NCI-H187 (cell line): ENCODE results near the gene C5AR1.
"Not testable (repeated sequence)": the region's sequence is repeated elsewhere in the genome, so short reads cannot be mapped to it uniquely, and the experiment has no call there.

Source experiments
- DNase-seq, 2 experiments: peaks; one replicate each; lab custom pipeline; 2025; lab: John Stamatoyannopoulos, UW

The C5AR1 gene

DNA sequence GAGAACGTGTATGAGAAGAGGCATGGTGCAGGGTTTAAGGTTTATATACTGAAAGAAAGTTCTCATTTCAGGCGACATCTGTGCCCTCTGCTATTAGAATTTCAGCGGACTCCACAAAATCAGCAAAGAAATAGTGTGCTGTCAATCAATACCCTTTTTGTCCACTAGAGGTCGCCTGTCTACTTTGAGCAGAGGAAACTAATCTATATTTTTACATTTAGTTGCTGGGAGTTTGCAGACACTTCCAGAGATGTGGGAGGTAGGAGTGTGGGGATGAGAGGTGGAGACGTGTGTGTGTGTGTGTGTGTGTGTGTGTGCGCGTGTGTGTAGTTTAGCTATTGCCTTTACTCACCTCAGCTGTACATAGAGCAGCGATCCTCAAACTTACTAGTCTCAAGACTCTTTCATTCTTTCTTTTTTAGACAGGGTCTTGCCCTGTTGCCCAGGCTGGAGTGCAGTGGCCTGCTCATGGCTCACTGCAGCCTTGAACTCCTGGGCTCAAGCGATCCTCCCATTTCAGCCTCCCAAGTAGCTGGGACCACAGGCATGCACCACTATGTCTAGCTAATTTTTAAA is 25.2 kb upstream of the C5AR1 start:
- peak in 1 of 2 experiments; percentile 45 for DNase-seq

DNA sequence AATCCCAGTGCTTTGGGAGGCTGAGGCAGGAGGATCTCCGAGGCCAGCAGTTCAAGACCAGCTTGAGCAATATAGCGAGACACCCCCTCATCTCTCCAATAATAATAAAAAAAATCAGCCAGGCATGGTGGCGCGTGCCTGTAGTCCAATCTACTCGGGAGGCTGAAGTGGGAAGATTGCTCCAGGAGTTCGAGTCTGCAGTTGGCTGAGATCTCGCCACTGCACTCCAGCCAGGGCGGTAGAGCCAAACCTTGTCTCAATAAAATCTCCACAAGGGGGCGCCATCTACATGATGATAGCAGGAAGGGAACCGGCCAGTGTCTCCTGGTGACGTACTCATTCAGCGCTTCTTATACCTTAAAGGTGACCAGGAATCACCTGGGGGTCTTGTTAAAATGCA is 13.6 kb upstream of the C5AR1 start:
- DNase-seq, result peak; percentile 45 to 68

DNA sequence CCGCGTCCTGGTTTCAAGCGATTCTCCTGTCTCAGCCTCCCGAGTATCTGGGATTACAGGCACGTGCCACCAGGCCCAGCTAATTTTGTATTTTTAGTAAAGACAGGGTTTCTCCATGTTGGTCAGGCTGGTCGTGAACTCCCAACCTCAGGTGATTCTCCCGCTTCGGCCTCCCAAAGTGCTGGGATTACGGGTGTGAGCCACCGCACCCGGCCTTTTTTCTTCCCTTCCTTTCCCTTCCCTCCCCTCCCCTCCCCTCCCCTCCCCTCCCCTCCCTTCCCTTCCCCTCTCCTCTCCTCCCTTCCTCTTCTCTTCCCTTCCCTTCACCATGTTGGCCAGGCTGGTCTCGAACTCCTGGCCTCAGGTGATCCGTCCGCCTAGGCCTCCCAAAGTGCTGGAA is 8.8 kb upstream of the C5AR1 start:
- not testable (repeated sequence) for DNase-seq

DNA sequence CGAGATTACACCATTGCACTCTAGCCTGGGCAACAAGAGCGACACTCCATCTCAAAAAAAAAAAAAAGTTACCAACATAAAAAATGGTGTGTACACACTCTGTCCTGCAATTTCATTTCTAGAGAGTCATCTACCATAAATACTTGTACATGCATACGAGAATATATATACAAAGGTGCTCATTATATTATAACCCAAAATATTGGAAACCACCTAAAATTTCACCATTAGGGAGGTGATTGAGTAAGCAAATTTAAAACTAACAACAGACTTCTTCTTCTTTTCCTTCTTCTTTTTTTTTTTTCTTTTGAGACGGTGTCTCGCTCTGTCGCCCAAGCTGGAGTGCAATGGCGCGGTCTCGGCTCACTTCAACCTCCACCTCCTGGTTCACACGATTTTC is 7.4 kb upstream of the C5AR1 start:
- no peak for DNase-seq

DNA sequence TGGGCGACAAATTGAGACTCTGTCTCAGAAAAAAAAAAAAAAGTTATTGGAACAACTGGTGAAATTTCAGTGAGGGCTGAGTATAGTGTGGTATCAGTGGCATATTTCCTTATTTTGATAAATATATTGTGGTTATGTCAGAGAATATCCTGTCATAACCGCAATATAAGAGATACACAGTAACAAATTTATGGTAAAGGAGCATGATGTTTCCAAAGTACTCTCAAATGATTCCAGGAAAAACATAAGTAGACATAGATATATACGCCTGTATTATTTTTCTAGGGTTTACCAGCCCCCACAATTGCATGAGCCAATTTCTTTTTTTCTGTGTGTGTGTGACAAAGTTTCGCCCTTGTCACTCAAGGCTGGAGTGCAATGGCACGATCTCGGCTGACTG is 5.7 kb upstream of the C5AR1 start:
- no peak for DNase-seq

DNA sequence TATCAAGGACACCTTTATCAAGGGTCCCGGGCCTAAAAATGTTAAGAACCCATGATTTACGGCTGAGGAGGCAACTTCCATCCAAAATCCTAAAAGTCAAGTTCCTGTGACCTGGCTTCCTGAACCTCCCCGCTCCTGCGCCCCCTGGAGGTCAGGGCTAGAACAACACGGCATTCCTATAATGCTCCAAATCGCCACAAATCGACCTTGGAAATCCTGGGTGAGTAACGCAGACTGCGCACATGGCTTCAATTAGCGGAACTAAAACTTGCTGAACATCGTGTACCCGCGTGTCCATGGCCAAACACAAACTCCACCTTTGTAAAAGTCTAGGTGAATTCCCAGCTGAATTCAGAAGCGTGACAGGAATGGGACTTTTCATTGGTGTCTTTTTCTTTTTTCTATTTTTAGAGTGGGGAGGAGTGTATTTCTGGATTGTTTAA is 4.3 kb upstream of the C5AR1 start:
- DNase-seq, result no peak

DNA sequence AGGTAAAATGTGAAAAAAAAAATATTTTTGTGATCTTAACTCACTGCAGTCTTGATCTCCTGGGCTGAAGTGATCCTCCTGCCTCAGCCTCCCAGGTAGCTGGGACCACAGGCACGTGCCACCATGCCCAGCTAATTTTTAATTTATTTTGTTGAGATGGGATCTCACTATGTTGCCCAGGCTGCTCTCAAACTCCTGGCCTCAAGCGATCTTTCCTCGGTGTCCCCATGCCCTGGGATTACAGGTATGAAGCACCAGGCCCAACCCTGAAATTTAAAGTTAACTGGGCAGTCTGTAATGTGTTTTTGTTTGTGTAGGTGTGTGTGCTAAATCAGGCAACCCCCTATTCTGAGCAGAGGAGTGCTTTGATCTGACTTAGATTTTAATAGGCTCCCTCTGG is 3.4 kb upstream of the C5AR1 start:
- no peak for DNase-seq

DNA sequence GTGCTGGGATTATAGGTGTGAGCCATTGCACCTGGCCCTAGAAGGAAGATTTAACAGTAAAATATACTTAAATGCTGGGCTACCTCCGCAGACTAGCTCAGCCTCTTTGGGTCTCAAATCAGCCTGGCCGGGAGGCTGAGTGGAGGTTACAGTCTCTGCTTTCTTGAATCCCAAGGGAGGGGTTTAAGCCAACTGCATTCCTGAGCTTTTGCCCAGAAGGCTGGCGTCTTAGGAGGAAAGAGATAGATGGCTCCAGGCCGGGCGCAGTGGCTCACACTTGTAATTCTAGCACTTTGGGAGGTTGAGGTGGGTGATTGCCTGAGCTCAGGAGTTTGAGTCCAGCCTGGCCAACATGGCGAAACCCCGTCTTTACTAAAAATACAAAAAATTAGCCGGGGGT is 623 bp upstream of the C5AR1 start:
- DNase-seq, result no peak

DNA sequence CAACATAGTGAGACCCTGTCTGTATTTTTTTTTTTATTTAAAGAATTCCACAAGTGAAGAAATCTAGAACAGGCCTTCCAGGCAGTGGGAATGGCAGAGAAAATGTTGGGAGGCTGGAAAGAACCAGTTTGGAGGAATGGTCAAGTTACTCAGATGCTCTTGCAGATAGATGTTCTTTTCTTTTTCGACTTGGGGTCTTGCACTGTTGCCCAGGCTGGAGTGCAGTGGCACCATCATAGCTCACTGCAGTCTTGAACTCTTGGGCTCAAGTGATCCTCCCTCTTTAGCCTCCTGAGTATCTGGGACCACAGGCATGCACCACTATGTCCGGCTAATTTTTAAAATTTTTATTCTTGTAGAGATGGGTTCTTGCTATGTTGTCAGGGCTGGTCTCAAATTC is 662 bp downstream of the C5AR1 start:
- no peak for DNase-seq

DNA sequence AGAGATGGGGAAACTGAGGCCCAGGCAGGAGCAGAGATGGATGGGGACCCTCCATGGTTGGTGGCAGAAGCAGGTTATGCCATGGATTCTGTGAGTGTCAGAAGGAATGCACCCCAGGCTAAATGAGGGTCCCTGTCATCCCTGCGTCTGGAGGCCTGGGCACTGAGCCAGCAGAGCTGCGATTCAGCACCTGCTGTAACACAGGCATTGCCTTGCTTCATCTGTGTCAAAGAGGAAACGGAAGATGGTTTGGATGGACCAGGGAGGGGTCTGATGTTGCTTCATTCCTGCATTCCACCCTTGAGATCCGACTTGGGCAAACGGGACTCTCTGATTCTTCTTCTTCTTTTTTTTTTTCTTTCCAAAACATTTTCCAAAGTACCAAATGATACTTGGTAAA is 1.2 kb downstream of the C5AR1 start:
- no peak for DNase-seq

DNA sequence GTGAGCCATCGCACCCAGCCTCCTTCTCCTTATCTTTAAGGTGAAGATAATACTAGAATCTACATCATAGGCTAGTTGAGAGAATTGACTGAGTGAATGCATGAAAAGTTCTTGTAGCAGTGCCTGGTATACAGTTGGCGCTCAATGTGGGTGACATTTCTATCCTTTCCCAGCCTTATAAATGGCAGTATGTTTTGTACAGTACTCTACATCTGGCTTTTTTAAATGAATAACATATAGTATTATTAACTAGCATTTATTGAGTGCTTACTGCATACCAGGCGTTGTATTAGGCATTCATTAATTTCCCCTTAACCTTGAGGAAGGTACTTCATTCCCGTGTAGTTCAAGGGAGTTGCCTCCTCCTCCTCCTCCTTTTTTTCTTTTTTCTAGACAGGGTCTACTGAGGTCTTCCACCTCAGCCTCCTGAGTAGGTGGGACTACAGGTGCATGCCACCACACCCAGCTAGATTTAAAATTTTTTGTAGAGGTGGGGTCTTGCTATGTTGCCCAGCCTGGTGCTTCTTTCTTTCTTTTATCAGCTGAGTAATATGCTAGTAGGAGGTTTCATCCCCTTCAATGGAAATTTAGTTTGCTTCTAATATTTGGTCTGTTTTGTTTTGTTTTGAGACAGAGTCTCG is 2.8 kb downstream of the C5AR1 start:
- no peak for DNase-seq

DNA sequence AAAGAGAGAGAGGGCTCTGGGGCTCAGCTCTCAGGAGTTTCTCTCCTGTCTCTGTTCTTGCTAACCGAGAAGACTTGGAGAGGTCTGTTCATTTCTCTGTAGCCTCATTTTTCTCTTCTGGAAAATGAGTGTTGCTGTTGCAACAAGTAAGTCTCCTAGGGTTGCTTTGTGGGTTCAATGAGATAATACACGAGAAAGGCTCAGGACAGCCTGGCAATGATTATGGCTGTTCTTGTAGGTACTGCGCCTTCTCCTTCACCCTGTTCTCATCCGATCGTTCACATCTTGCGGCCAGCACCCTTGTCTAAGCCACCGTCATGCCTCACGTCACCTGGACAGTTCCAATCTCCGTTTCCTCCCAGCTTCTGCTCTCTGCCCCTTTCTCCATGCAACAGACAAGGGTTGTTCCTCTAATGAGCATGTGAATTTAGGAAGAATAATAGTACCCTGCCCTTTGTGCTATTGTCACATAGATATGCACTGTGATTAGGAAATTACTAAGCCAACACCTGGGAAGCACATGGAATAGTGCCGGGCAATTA is 4.2 kb downstream of the C5AR1 start:
- DNase-seq, result no peak

DNA sequence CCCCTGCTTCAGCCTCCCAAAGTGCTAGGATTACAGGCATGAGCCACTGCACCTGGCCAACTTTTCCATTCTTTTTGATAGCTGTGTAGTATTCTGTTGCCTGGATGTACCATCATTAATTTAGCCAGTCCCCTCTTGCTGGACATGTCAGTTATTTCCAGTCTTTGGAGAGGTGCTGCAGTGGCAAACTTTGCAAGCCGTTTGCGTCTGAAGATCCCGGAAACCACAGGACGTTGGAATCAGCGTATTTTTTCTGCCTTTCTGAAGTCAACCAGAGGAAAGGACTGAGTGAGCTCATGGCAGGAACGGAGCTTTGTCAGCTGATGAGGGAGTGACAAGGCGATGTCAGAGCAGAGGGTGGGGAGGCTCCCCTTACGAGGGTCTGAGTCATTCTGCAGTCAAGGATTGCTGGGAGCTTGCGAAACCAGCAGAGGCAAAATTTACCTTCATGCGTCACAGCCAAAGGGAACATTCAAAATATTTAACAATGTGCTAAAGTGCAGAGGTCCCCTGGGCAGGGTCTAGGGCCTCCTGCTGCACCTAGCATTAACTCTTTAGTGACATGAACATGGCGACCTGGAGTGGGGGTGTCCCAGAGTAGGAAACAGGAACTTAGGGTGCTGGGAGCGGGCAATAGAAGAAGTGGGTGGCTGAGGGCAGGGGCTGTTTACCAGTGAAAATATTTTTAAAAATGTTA is 5.6 kb downstream of the C5AR1 start:
- no peak for DNase-seq

DNA sequence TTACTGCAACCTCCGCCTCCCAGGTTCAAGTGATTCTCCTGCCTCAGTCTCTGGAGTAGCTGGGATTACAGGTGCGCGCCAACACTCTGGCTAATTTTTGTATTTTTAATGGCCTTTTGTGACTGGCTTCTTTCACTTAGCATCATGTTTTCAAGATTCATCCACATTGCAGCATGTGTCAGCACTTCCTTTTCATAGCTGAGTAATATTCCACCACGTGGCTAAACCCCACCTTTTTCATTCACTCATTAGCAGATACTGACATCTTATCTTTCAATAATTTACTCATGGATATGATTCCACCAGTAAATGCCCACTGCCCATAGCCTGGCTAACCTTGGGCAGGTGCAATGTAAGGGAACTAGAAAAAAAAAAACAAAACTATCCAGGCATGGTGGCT is 6.9 kb downstream of the C5AR1 start:
- no peak for DNase-seq

DNA sequence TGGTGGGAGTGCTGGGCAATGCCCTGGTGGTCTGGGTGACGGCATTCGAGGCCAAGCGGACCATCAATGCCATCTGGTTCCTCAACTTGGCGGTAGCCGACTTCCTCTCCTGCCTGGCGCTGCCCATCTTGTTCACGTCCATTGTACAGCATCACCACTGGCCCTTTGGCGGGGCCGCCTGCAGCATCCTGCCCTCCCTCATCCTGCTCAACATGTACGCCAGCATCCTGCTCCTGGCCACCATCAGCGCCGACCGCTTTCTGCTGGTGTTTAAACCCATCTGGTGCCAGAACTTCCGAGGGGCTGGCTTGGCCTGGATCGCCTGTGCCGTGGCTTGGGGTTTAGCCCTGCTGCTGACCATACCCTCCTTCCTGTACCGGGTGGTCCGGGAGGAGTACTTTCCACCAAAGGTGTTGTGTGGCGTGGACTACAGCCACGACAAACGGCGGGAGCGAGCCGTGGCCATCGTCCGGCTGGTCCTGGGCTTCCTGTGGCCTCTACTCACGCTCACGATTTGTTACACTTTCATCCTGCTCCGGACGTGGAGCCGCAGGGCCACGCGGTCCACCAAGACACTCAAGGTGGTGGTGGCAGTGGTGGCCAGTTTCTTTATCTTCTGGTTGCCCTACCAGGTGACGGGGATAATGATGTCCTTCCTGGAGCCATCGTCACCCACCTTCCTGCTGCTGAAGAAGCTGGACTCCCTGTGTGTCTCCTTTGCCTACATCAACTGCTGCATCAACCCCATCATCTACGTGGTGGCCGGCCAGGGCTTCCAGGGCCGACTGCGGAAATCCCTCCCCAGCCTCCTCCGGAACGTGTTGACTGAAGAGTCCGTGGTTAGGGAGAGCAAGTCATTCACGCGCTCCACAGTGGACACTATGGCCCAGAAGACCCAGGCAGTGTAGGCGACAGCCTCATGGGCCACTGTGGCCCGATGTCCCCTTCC is 10.5 kb downstream of the C5AR1 start:
- DNase-seq, result no peak

DNA sequence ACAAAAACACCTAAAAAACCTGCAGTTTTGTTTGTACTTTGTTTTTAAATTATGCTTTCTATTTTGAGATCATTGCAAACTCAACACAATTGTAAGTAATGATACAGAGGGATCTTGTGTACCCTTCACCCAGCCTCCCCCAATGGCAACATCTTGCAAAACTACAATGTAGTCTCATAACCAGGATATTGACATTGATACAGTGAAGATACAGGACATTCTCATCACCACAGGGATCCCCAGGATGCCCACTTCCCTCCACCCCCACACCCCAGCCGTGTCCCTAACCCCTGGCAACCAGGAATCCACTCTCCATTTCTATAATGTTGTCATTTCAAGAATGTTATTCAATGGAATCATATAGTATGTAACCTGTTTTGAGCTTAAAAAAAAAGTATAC is 12.0 kb downstream of the C5AR1 start:
- DNase-seq, result no peak

DNA sequence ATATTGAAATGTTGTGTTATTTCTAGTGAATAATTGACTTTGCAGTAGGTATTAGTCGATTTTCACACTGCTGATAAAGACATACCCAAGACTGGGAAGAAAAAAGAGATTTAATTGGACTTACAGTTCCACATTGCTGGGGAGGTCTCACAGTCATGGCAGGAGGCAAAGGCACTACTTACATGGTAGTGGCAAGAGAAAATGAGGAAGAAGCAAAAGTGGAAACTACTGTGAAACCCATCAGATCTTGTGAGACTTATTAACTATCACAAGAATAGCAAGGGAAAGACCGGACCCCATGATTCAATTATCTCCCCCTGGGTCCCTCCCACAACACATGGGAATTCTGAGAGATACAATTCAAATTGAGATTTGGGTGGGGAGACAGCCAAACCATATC is 12.4 kb downstream of the C5AR1 start:
- DNase-seq, result no peak

DNA sequence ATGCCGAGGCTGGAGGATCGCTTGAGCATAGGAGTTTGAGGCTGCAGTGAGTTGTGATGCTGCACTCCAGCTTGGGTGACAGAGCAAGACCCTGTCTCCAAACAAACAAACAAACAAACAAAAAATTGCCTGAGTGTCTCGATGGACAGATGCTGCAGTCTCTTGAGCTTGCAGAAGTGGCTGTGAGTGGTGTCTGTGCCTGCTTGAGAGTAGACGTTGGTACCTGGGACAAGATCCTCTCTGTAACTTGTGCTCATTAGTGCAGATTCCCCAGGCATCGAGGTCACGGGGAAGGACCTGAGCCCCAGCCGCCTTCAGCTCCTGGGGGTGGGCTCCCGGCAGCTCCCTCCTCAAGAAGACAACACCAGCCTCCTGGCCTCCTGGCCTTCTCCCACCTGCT is 13.7 kb downstream of the C5AR1 start:
- DNase-seq, result no peak

DNA sequence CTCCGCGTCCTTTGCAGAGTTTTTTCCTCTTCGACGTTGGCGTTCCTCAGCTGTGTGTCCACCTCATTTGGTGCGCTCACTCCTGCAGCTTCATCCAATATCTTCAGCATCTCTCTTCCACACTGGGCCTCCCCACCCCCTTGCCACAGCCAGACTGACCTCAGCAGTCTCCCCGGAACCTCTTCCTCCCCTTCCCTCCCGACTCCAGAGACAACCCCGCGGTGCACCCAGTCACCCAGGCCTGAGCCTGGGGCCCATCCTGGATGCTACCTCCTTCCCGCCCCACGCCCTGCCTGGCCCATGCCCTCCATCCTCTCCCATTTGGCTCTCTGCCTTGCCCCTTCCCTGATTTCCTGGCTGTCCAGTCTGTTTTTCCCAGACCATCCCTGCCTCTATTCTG is 14.2 kb downstream of the C5AR1 start:
- DNase-seq, result no peak

DNA sequence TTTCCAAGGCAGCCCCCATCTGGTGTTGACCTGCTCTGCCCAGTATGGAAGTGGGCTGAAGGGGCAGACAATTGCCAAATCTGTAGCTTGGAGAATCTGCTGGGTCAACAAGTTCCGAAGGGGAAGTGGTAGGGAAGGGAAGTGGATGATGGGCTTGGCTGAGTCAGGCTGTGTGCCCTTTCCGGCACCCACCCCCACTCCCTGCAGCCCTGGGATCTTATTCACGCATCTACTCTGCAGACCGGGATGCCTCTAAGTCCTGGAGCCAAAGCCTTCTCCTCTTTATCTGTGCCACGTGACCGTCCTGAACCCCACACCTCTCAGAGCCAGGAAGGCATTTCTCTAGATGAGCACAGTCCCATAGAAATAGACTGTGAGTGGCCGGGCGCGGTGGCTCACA is 14.8 kb downstream of the C5AR1 start:
- DNase-seq, result no peak

DNA sequence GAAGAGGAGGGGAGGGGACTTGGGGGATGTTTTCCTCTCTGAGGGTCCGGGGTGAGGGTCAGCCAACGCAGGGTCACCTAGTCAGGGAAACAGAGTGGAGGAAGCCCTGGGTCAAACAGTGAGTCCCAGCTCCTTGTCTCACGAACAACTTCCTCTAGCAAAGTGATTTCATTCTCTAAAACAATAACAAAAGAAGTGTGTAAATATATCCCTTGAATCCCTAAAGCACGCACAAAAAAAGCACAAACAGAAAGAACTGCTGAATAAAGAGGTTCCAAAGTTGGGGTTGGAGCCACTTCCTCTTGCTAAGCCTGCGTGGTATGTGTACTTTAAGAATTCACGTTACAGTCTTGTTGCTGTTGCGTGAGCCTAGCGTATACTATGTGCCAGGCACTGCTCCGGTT is 20.8 kb downstream of the C5AR1 start:
- DNase-seq, result no peak

DNA sequence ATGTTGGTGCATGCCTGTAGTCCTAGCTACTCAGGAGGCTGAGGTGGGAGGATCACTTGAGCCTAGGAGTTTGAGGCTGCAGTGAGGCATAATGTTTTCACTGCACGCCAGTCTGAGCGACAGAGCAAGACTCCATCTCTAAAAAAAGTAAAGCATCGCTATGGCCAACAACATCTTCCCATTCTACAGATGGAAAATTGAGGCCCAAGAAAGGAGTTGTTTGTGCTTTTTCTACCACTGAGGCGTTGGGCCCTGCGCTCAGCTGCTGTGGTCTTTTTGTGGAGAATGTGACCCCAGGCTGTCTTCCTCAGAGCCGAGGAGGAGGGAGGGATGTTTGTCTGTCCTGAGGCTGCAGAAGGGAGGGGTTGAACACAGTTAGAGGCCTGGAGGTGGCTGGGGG is 21.8 kb downstream of the C5AR1 start:
- no peak for DNase-seq
